Suprapubic skin (tissue), 3 donors: ENCODE measurements around the gene RBMS1.

Experiments
- POLR2AphosphoS5 ChIP-seq, 3 donors: sonication (generic); formaldehyde crosslinking; IDR thresholded peaks; one replicate each; pipeline ENCODE4 v1.6.1; 2017; ENCODE audit warnings: antibody characterized with exemption in 3 of 3
- TF ChIP-seq, protein P1 (sequence below), 2 donors: fragments of 200-600 bp in 1 of 2; fragments of 450-650 bp in 1 of 2; sonication (generic) in 1 of 2; IDR thresholded peaks; one replicate each; pipeline ENCODE4 v1.5.1; 2016 to 2019; ENCODE audit warnings: antibody characterized with exemption in 2 of 2, mild to moderate bottlenecking in 1 of 2, moderate library complexity in 1 of 2

DNA sequence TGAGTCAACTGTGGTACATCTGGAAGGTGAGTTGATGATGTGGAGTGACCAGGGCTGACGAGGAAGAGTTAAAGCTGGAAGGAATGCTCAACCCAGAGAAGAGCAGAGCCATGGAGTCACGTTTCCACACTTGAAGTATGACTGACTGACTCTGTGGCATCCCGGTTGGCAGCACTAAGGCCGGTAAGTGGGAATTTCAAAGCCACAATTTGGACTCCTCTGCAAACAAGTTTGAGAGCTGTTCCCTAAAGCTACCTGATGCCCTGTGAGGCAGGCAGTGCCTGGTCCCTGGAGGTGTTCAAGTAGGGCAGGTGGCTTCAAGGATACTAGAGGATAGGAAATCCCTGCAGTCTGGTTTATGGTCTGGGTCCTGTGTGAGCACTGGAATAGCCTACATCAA lies 224.2 kb downstream of the RBMS1 start:
- TF ChIP-seq, protein P1, sequence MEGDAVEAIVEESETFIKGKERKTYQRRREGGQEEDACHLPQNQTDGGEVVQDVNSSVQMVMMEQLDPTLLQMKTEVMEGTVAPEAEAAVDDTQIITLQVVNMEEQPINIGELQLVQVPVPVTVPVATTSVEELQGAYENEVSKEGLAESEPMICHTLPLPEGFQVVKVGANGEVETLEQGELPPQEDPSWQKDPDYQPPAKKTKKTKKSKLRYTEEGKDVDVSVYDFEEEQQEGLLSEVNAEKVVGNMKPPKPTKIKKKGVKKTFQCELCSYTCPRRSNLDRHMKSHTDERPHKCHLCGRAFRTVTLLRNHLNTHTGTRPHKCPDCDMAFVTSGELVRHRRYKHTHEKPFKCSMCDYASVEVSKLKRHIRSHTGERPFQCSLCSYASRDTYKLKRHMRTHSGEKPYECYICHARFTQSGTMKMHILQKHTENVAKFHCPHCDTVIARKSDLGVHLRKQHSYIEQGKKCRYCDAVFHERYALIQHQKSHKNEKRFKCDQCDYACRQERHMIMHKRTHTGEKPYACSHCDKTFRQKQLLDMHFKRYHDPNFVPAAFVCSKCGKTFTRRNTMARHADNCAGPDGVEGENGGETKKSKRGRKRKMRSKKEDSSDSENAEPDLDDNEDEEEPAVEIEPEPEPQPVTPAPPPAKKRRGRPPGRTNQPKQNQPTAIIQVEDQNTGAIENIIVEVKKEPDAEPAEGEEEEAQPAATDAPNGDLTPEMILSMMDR (IDR thresholded peaks at IDR 0.05) = no peak
- no peak for TF ChIP-seq POLR2AphosphoS5 (IDR thresholded peaks at IDR 0.05)
